HEK293 (cell line): ENCODE results near the gene RAB11A.

Source experiments
- CTCF ChIA-PET: fragments of 350-600 bp; formaldehyde crosslinking; extraction: SDS; loops from one replicate; lab custom pipeline; 2021; ENCODE audit warnings: antibody characterized with exemption; lab: Yijun Ruan, JAX
- POLR2A ChIA-PET: fragments of 300-600 bp; formaldehyde crosslinking; extraction: SDS; loops from one replicate; lab custom pipeline; 2020; ENCODE audit warnings: antibody characterized with exemption, inconsistent platforms; lab: Yijun Ruan, JAX
- H3K27ac ChIP-seq: fragments of 200-500 bp; sonication (Bioruptor generic); 2 replicates; pipeline ENCODE4 v1.5.1; 2014; ENCODE audit warnings: low read depth, low read length, control low read depth, inconsistent platforms; ENCODE audit errors: extremely low read depth
- H3K36me3 ChIP-seq, 2 experiments: fragments of 200-500 bp in 1 of 2; sonication (Bioruptor generic) in 1 of 2; 1 replicate in 1 of 2; 2 replicates in 1 of 2; pipeline ENCODE4 v1.5.1; 2014 to 2017; ENCODE audit warnings: inconsistent platforms in 2 of 2, low read length in 2 of 2; ENCODE audit not compliant: control insufficient read depth in 2 of 2, insufficient read depth in 1 of 2
- H3K4me1 ChIP-seq: fragments of 200-500 bp; sonication (Bioruptor generic); 2 replicates; pipeline ENCODE4 v1.5.1; 2014; ENCODE audit warnings: mild to moderate bottlenecking, low read length, inconsistent platforms; ENCODE audit not compliant: control insufficient read depth, insufficient read depth
- H3K4me3 ChIP-seq: 2 replicates; pipeline ENCODE4 v1.5.1; 2011; ENCODE audit warnings: low read depth, mild to moderate bottlenecking, control low read depth, low read length, moderate library complexity
- H3K9me3 ChIP-seq: fragments of 200-500 bp; sonication (Bioruptor generic); 2 replicates; pipeline ENCODE4 v1.5.1; 2014; ENCODE audit warnings: low read depth, low read length, inconsistent platforms; ENCODE audit not compliant: control insufficient read depth, insufficient read depth
- BCL6B ChIP-seq: fragments of 450-650 bp; formaldehyde crosslinking; IDR thresholded peaks from 2 replicates; pipeline ENCODE4 v1.5.1; 2017; ENCODE audit warnings: missing biosample characterization, missing genetic modification characterization
- GLI2 ChIP-seq: fragments of 450-650 bp; formaldehyde crosslinking; IDR thresholded peaks from 2 replicates; pipeline ENCODE4; 2017; ENCODE audit warnings: missing biosample characterization, missing genetic modification characterization, low read depth, borderline replicate concordance
- GLIS1 ChIP-seq: fragments of 450-650 bp; formaldehyde crosslinking; IDR thresholded peaks from 2 replicates; pipeline ENCODE4 v1.5.1; 2016; ENCODE audit warnings: missing biosample characterization, missing genetic modification characterization
- YY1 ChIP-seq: fragments of 450-650 bp; formaldehyde crosslinking; IDR thresholded peaks from 2 replicates; pipeline ENCODE4 v1.5.1; 2018; ENCODE audit warnings: missing biosample characterization, missing genetic modification characterization
- ZEB2 ChIP-seq: fragments of 450-650 bp; formaldehyde crosslinking; IDR thresholded peaks from 2 replicates; pipeline ENCODE4 v1.5.1; 2016; ENCODE audit warnings: missing biosample characterization, missing genetic modification characterization
- ZIC2 ChIP-seq: fragments of 450-650 bp; formaldehyde crosslinking; IDR thresholded peaks from 2 replicates; pipeline ENCODE4 v1.5.1; 2016; ENCODE audit warnings: missing biosample characterization, missing genetic modification characterization
- ZNF140 ChIP-seq: fragments of 450-650 bp; formaldehyde crosslinking; IDR thresholded peaks from 2 replicates; pipeline ENCODE4 v1.5.1; 2016; ENCODE audit warnings: missing biosample characterization, missing genetic modification characterization
- ZNF350 ChIP-seq: fragments of 450-650 bp; formaldehyde crosslinking; IDR thresholded peaks from 2 replicates; pipeline ENCODE4 v1.5.0; 2017; ENCODE audit warnings: missing biosample characterization, mild to moderate bottlenecking, missing genetic modification characterization
- ZNF362 ChIP-seq: fragments of 450-650 bp; formaldehyde crosslinking; IDR thresholded peaks from 2 replicates; pipeline ENCODE4 v1.5.1; 2016; ENCODE audit warnings: missing biosample characterization, missing genetic modification characterization
- ZNF521 ChIP-seq: fragments of 450-650 bp; formaldehyde crosslinking; IDR thresholded peaks from 2 replicates; pipeline ENCODE4 v1.5.1; 2017; ENCODE audit warnings: missing biosample characterization, mild to moderate bottlenecking, missing genetic modification characterization
- ZNF658 ChIP-seq: fragments of 450-650 bp; formaldehyde crosslinking; IDR thresholded peaks from 2 replicates; pipeline ENCODE4; 2016; ENCODE audit warnings: missing biosample characterization, missing genetic modification characterization
- ZNF785 ChIP-seq: fragments of 450-650 bp; formaldehyde crosslinking; IDR thresholded peaks from 2 replicates; pipeline ENCODE4 v1.5.1; 2016; ENCODE audit warnings: missing biosample characterization, missing genetic modification characterization
- TF ChIP-seq, protein P1 (sequence below): fragments of 450-650 bp; formaldehyde crosslinking; IDR thresholded peaks from 2 replicates; pipeline ENCODE4 v1.5.1; 2016; ENCODE audit warnings: missing biosample characterization, missing genetic modification characterization
- TF ChIP-seq, protein P2 (sequence below): fragments of 450-650 bp; formaldehyde crosslinking; IDR thresholded peaks from 2 replicates; pipeline ENCODE4 v1.5.1; 2016; ENCODE audit warnings: missing biosample characterization, missing genetic modification characterization

RAB11A gene

DNA sequence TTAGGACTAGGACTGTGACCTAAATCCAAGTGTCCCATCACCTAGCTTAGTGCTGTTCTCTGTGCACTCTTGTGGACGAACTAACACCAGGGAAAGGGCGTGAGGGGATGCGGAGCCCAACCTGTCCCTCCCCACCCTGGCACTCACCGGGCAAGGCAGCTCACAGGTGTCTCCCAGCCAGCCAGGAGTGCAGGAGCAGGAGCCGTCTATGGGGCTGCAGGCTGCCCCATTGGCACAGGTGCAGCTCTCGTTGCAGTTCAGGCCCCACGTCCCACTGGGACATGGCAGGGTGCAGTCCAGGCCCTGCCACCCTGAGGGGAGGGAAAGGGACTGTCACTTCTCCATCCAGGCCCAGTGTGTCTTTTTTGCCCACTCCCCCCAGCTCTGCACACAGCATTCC lies 60.3 kb downstream of the RAB11A start:
- Histone ChIP-seq H3K9me3 (no peaks in the 10 kb centered on the region), H3K4me3 (no peak overlapping the region), H3K4me1 (no peaks in the 10 kb centered on the region), H3K36me3 (no peaks in the 10 kb centered on the region), H3K27ac (no peak overlapping the region)
- TF ChIP-seq, protein P1, sequence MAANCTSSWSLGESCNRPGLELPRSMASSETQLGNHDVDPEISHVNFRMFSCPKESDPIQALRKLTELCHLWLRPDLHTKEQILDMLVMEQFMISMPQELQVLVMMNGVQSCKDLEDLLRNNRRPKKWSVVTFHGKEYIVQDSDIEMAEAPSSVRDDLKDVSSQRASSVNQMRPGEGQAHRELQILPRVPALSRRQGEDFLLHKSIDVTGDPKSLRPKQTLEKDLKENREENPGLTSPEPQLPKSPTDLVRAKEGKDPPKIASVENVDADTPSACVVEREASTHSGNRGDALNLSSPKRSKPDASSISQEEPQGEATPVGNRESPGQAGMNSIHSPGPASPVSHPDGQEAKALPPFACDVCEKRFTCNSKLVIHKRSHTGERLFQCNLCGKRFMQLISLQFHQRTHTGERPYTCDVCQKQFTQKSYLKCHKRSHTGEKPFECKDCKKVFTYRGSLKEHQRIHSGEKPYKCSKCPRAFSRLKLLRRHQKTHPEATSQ (tag by site-specific recombination) = no peak
- TF ChIP-seq, protein P2, sequence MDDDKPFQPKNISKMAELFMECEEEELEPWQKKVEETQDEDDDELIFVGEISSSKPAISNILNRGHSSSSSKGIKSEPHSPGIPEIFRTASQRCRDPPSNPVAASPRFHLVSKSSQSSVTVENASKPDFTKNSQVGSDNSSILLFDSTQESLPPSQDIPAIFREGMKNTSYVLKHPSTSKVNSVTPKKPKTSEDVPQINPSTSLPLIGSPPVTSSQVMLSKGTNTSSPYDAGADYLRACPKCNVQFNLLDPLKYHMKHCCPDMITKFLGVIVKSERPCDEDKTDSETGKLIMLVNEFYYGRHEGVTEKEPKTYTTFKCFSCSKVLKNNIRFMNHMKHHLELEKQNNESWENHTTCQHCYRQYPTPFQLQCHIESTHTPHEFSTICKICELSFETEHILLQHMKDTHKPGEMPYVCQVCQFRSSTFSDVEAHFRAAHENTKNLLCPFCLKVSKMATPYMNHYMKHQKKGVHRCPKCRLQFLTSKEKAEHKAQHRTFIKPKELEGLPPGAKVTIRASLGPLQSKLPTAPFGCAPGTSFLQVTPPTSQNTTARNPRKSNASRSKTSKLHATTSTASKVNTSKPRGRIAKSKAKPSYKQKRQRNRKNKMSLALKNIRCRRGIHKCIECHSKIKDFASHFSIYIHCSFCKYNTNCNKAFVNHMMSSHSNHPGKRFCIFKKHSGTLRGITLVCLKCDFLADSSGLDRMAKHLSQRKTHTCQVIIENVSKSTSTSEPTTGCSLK (tag by site-specific recombination) = no peak
- ChIA-PET CTCF (interaction anchor here (1.0 kb wide), 1 partner anchor 317 kb away, joined by 3 read pairs; no protein-coding TSS in a partner anchor), POLR2A (no interaction called here)

GRCh38 chr15:65930134-65930533 lies 60.8 kb downstream of the RAB11A start:
- no peak for TF ChIP-seq ZNF350 (tag by site-specific recombination)
- TF ChIP-seq GLIS1 = peak; percentile 18; the same call in 1 of the 2 replicates
- no peaks in the 10 kb centered on the region for H3K9me3 ChIP-seq
- H3K4me1 ChIP-seq = no peaks in the 10 kb centered on the region
- no peaks in the 10 kb centered on the region for H3K36me3 ChIP-seq
- ChIA-PET CTCF (interaction anchor here (1.0 kb wide), 1 partner anchor 318 kb away, joined by 3 read pairs; no protein-coding TSS in a partner anchor), POLR2A (no interaction called here)
- H3K27ac ChIP-seq = no peak overlapping the region
- H3K4me3 ChIP-seq = no peak overlapping the region

- Histone ChIP-seq H3K36me3 (no peaks in the 10 kb centered on the region), H3K27ac (no peak overlapping the region), H3K9me3 (no peaks in the 10 kb centered on the region), H3K4me3 (no peak overlapping the region), H3K4me1 (no peaks in the 10 kb centered on the region)
- POLR2A ChIA-PET = no interaction called here
- TF ChIP-seq ZEB2 (tag by site-specific recombination) = no peak
- TF ChIP-seq ZNF140 (tag by site-specific recombination) = no peak
- CTCF ChIA-PET = interaction anchor here (1.1 kb wide), 2 partner anchors 11 to 116 kb away, joined by 3 read pairs; no protein-coding TSS in a partner anchor
These were observed 61.9 kb downstream of the RAB11A start for GRCh38 chr15:65931221-65931620.

GRCh38 chr15:65935391-65935790 lies 66.1 kb downstream of the RAB11A start:
- no peaks in the 10 kb centered on the region for H3K4me1 ChIP-seq
- TF ChIP-seq ZNF521 (tag by site-specific recombination) (no peak), ZNF362 (peak; percentile 86; the same call in 1 of the 2 replicates)
- TF ChIP-seq, all 188 proteins: peak for 1
- ChIA-PET CTCF (interaction anchor here (1.1 kb wide), 1 partner anchor 41 kb away, joined by 3 read pairs; no protein-coding TSS in a partner anchor), POLR2A (no interaction called here)
- Histone ChIP-seq H3K9me3 (no peaks in the 10 kb centered on the region), H3K36me3 (no peaks in the 10 kb centered on the region), H3K4me3 (no peak overlapping the region), H3K27ac (no peak overlapping the region)

DNA sequence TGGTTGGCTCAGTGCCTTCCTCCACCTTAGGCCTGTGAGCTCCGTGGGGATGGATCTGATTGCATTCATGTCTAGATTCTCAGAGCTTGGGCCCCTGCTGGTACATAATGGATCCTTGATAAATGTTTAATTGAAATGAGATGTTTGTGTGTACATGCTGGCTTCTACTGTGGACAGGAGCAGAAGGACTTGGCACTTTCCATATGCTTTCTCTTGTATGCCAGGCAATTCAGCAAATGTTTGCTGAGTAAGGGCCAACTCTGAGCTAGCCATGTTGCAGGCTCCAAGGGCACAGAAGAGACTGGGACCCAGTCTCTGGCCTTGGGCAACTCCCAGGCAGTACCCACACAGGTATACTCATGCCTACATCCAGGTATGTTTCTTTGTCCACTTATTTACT lies 67.0 kb downstream of the RAB11A start:
- no peaks in the 10 kb centered on the region for H3K4me1 ChIP-seq
- H3K36me3 ChIP-seq = no peaks in the 10 kb centered on the region
- H3K9me3 ChIP-seq = no peaks in the 10 kb centered on the region
- H3K4me3 ChIP-seq = no peak overlapping the region
- ChIA-PET CTCF (no interaction called here), POLR2A (no interaction called here)
- no peak overlapping the region for H3K27ac ChIP-seq
- TF ChIP-seq GLI2 (tag by site-specific recombination) (no peak), BCL6B (tag by site-specific recombination) (no peak), ZNF785 (tag by site-specific recombination) (no peak), ZIC2 (tag by site-specific recombination) (no peak), ZNF658 (tag by site-specific recombination) (no peak), YY1 (tag by site-specific recombination) (no peak)
